Thyroid gland (tissue), 4 donors: Measurements from ENCODE around the gene IRAK3.

Source experiments
- POLR2A ChIP-seq, 2 donors: fragments of 450-650 bp; IDR thresholded peaks; one replicate each; pipeline ENCODE4 v1.6.1; 2017; ENCODE audit warnings: antibody characterized with exemption in 2 of 2, mild to moderate bottlenecking in 2 of 2, moderate library complexity in 1 of 2
- TF ChIP-seq, protein P1 (sequence below), 6 experiments: fragments of 200-600 bp in 3 of 6; fragments of 450-650 bp in 3 of 6; sonication (generic) in 3 of 6; IDR thresholded peaks; one replicate each; pipeline ENCODE4 v1.5.1; 2016 to 2019; ENCODE audit warnings: antibody characterized with exemption in 6 of 6, mild to moderate bottlenecking in 2 of 6, inconsistent platforms in 1 of 6, moderate library complexity in 1 of 6

DNA sequence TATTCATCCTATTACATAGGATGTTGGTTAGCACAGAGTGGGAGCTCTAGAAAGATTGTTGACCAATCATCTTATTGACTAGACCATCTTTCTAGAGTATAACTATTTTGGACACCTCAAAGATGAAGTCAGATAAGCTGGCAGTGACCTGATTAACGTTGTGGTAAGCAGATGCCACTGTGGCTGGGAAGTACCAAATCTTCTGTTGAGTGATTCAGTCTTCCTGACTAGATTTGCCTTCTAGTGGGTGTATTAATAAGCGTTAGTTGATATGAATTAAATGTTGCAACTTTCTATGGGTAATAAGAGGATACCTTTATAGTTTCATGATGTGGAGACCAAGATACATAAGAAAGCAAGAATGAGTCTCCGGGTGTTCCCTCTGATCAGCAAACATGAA lies 62.0 kb downstream of the IRAK3 start:
- TF ChIP-seq POLR2A (IDR thresholded peaks at IDR 0.05) = no peak
- TF ChIP-seq, protein P1, sequence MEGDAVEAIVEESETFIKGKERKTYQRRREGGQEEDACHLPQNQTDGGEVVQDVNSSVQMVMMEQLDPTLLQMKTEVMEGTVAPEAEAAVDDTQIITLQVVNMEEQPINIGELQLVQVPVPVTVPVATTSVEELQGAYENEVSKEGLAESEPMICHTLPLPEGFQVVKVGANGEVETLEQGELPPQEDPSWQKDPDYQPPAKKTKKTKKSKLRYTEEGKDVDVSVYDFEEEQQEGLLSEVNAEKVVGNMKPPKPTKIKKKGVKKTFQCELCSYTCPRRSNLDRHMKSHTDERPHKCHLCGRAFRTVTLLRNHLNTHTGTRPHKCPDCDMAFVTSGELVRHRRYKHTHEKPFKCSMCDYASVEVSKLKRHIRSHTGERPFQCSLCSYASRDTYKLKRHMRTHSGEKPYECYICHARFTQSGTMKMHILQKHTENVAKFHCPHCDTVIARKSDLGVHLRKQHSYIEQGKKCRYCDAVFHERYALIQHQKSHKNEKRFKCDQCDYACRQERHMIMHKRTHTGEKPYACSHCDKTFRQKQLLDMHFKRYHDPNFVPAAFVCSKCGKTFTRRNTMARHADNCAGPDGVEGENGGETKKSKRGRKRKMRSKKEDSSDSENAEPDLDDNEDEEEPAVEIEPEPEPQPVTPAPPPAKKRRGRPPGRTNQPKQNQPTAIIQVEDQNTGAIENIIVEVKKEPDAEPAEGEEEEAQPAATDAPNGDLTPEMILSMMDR (IDR thresholded peaks at IDR 0.05) = no peak
